Cardiac septum (tissue), 1 donor: ENCODE measurements around the gene SEC11C. TPM values are rescaled to one million over a fixed set of nuclear protein-coding genes. Genes with fewer than 3 reads are reported as not detected.
"Not testable (repeated sequence)": the region's sequence is repeated elsewhere in the genome, so short reads cannot be mapped to it uniquely, and the experiment has no call there.

Experiments used
- DNase-seq: peaks from one replicate; pipeline ENCODE4 v3.0.0-alpha.2; 2020; ENCODE audit warnings: low spot score
- intact Hi-C: fragments of 100-400 bp; cut with DNase I; formaldehyde crosslinking; loops from one replicate; pipeline ENCODE4 v1.14.0; 2022
- total RNA-seq: library from RNA; stranded (reverse); fragmentation: NEBNext Ultra II Directional; extraction: Animal tissue kit (Norgen Biotek cat#: 25700); gene quantifications from one replicate; pipeline ENCODE4 v1.2.1, GENCODE V29; 2021
- donor health status: DM: no; HTN: no; CAD: no.

Gene SEC11C
- total RNA-seq, 1 donor from 2014 or later, result 24.3 TPM

DNA sequence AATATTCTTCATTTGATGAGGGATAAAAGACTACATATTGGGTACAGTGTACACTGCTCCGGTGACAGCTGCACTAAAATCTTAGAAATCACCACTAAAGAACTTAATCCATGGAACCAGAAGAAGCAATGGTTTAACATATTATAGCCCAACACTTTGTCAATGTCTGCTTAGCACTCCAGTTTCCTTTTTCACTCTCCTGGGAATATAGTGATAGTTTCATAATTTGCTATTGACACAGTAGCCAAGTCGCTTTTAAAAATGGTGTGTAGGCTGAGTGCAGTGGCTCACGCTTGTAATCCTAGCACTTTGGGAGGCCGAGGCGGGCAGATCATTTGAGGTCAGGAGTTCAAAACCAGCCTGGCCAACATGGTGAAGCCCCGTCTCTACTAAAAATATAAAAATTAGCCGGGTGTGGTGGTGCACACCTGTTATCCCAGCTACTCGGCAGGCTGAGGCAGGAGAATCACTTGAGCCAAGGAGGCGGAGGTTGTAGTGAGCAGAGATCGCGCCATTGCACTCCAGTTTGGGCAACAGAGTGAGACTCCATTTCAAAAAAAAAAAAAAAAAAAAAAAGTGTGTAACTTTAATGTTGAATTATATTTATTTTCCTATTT is 3.2 kb downstream of the SEC11C start:
- intact Hi-C loops, DNase-seq: not testable (repeated sequence)

DNA sequence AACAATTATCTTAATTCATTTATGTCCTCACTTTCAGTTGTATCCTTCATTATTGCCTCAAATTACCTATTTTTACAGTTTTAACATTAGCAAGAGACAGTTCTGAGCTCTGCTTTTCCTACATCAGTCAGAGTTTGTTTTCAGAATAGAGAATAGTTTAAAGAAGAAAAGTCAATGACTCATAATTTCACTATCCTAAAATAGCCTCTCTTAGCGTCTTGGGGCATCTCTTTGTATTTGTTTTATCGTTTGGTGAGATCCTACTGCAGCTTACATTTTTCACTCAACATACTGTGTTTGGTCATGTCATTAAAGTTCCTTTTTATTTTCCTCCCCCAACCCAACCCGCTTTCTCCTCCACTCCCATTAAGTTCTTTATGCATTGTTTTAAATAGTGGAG is 3.8 kb downstream of the SEC11C start:
- no peak for DNase-seq
- intact Hi-C loops, result no loop called here

DNA sequence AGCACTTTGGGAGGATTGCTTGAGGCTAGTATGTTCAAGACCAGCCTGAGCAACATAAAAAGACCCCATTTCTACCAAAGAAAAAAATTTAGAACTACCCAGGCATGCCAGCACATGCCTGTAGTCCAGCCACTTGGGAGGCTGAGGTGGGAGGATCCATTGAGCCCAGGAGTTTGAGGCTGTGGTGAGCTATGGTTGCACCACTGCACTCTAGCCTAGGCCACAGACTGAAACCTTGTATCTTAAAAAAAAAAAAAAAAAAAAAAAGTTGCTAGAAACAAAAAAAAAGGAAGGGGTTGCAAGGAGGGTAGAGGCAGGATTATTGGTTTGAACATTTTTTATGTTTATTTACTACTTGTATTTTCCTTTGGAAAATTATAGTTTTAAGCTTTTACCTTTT is 4.8 kb downstream of the SEC11C start:
- no peak for DNase-seq
- intact Hi-C loops, result no loop called here

DNA sequence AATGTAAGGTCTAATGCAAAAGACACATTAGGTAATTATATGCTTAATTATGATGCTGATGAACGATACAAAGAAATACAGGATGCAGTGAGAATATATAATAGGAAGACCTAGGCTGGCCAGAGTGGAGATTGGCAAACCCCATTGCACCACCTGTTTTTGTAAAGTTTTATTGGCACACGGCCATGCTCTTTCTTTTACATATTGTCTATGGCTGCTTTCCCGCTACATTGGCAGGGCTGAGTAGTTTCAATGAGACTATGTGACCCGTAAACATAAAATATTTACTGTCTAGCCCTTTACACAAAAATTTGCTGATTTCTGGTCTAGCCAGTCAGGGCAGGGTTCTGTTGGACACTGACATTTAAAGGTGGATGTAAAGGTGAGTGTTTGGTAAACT is 5.4 kb downstream of the SEC11C start:
- intact Hi-C loops, result no loop called here
- no peak for DNase-seq

DNA sequence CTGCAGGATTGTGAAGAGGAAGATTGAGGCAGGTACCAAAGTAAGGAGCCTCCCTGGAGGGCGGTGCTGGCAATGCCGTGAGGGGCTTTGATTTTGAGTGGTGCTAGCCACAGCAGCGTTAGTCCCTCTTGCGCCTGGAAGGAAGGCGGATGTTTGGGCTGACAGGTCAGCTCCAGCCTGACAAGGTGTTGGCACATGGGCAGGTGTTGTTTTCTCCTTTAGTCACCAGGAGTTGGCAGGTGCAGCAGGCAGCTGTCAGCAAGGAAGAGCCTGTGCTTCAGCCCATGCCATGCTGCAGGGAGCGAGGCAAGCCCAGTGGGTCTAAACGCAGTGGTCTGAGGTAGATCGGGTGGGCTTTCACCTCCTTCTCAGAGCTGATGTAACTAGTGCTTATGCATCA is 8.5 kb downstream of the SEC11C start:
- DNase-seq, result no peak
- intact Hi-C loops, result no loop called here

DNA sequence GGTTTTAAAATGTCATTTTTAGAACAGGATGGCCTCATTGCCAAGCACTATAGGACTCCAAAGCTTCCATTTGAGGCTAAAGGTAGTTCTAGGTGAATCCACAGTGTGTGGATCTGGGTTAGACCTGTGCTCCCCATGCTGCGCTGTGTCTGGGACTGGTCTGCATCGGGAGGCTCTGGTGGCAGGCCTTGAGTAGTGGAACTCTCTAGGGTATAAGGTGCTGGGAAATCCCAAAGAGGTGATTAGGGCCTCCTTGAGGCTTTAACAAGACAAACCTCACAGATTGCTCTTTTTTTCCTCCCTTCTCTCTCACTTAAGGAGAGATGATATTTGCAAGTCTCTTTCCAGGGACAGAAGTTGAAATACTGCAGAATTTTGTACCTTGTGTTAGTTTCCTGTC is 9.3 kb downstream of the SEC11C start:
- DNase-seq, result no peak
- intact Hi-C loops, result no loop called here

DNA sequence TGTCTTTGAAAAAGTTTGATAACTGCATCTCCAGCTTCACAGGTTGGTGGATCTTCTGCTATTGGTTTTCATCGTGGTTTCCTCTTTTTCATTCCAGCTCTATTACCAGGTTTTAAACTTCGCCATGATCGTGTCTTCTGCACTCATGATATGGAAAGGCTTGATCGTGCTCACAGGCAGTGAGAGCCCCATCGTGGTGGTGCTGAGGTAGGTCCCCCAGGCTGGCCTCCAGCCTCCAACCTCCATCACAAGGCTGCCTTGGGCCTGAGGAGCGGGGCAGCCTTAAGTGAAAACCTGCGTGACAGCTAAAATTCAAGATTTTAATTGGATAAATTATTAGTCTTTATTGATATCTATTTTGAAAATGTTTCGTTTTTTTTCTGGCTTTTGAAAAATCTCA is 9.7 kb downstream of the SEC11C start:
- intact Hi-C loops, result no loop called here
- no peak for DNase-seq

DNA sequence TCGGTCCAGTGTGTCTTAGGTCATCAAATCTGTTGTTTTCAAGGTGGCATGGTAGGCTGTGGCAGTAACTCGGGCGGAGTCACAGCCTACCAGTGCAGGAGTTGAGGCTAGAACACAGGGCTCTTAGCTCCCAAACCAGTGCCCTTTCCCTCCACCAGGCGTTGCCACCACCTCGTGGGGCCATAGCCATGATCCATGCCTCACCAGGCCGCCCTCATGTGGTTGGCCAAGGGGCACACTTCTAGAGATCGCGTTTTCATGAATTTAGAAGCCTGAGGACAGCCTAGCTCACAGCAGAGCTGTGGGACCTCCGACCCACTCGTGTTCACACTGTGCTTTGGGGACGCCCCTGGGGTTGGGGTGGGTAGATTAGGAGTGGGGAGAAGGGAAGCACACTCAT is 10.6 kb downstream of the SEC11C start:
- intact Hi-C loops, result no loop called here
- no peak for DNase-seq

DNA sequence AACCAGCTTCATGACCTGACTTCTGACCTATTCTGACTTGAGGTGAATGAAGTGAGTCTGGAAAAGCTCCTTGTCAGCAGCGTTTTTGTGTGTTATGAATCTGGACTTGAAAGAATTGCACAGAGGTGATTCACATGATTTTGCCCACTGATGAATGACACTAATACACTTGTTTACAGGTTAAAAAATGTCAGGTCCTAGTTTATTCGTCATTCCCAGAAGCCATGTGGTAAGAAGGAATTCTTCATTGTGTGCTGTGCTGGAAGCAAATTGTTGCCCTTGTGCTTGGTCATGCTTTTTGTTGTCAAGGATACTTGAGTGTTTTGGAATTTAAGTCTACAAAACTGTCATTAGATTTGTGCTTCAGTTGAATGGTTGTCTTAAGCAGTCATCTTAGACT is 15.5 kb downstream of the SEC11C start:
- no peak for DNase-seq
- intact Hi-C loops, result no loop called here

DNA sequence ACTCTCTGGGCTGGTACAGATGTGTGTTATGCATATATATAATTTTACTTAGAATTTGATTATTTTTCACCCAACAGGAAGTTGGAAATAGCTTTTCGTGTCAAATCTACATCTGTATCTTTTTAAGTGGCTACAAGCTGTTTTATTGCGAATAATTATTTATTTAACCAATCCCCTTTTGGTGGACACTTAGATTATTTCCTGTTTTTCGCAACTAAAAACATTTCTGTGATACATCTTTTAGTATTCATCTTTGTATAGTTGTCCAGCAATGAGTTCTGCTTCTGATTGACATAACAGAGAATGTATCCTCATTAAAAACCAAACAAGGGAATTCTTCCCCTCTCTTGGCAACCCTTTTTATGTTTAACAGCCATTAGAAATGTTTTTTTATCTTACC is 16.6 kb downstream of the SEC11C start:
- intact Hi-C loops, result no loop called here
- no peak for DNase-seq

DNA sequence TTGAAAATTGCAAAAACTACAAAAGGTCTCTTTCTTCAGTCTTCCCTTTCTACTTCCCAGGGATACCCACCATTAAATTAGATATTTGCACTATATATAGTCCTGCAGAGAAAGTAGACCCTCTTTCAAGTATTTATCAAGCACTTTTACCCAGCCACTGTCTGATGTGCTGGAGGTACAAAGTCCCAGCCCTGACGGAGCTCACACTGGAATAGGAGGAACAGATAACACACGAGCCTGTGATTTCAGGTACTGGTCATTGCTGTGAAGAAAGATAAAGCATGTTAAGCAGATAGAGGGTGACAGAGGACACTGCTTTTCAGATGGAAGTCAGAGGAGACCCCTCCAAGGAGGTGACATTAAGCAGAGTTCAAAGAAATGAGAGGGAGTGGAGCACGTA is 19.6 kb downstream of the SEC11C start:
- intact Hi-C loops, result no loop called here
- no peak for DNase-seq

DNA sequence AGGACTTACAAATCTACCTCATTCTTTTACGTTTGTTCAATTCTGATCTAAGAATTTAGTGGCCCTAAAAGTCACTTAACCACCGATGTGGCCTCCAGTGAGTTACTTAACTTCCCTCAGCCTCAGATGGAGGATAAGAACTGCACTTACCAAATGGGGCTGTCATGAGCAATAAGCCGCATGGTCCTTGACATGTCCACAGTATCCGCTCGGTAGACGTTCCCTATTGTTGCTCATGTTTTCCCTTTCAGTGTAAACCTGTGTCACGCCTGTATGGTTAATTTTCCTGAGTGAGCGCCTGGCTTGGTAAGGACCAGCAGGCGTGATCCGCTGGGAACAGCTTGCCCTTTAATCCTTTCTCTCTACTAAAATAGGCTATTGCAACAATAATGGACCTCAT is 20.3 kb downstream of the SEC11C start:
- intact Hi-C loops, result no loop called here
- DNase-seq, result no peak

DNA sequence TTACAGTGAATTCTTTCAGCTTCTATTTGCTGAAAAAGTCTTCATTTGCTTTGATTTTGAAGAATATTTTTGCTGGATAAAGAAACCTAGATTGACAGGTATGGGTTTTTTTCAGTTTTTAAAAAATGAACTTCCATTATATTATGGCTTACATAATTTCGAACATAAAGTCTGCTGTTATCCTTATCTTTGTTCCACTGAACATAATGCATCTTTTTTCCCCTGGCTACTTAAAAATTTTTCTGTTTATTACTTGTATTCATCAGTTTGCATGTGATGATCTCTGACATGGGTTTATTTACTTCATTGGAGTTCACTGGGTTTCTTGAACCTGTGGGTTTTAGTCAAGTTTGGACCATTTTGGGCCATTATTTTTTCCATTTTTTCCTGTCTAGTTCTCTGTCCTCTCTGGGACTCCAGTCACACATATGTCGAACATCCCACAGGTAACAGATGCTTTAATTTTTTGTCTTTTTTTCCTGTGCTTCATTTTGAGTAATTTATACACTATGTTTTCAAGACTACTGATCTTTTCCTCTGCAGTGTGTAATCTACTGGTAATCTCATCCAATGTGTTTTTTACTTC is 33.1 kb downstream of the SEC11C start:
- DNase-seq, result no peak
- intact Hi-C loops, result no loop called here

DNA sequence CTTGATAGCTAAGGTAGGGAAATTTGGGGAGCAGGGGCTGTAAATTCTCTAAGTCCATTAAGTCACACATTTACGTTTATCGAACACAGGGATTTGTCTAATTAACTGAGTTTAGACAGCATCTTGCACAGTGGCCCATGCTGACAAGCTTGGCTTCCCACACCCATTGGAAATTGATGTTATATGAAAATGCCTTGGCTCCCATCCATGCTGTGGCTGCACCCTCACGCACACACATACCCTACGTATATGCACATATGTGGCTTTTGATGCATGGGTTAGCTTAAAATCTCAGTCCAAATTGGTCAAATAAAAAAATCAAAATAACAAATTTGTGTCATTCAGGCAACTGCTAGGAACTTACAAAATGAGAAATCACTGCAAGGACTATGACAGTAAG is 37.8 kb downstream of the SEC11C start:
- intact Hi-C loops, result no loop called here
- DNase-seq, result no peak

DNA sequence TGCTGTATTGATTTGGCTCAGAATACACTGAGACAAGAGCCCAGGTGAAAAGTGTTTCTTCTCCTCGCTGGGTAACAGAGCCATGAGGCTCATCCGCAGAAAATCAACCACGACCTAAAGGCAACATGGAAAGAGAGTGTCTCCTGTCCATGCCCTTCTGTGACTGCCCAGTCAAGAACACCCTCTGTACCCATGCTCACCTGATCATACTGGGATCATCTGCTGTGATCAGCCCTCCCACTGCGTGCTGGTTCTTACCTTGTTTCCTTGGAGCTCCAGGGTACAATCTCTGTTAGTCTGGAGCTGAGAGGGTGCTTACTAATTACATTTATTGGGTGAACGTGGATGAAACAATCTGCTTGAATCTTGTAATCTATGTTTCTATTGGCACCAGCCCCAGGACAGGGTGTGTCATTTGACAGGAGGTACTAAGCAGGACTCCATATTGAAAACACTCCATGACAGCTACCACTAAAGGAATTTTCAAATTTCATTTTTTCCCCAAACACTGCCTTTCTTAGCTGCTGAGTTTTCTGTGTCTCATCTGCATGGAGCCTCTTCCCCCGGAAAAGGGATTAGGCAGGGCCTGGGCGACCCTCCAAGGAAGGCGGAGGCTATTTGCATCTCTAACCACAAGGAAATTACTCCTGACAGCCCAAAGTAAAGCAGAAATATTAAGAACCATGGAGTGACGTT is 40.6 kb downstream of the SEC11C start:
- intact Hi-C loops, result no loop called here
- DNase-seq, result no peak

DNA sequence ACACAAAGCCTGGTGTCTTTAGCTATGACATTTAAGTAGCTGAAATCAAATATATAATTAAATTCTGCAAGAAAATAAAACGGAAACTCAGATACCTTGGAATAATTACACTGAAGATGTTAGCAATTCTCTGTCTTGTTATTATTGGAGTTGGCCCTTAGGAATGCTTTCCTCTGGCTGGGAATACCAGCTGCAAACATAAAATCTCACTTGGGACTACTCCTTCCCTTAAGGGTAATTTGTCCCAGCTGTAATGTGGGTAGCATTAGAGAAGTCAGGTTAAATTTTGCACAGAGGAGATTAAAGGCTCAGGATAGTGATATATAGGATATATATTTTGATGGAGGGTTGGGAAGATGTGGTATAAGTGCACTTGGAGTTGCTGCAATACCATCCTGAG is 43.0 kb downstream of the SEC11C start:
- intact Hi-C loops, result no loop called here
- no peak for DNase-seq

DNA sequence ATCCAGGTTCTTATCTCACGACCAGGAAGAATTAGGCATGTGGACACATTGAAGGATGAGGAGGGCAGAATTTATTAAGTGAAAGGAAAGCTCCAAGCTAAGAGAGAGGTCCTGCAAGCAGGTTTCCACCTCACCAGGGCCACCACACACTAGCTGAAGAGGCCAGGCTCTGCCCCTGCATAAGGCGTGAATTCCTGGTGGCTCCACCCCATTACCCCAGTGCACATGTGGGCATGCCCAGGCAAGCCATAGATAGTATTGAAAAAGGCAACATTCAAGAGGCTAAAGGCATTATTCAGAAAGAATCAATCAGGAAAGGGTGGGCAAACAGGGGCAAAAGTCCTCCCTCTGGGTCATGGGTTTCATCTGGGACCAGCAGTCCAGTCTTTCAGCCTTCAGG is 49.3 kb downstream of the SEC11C start:
- intact Hi-C loops, result no loop called here

DNA sequence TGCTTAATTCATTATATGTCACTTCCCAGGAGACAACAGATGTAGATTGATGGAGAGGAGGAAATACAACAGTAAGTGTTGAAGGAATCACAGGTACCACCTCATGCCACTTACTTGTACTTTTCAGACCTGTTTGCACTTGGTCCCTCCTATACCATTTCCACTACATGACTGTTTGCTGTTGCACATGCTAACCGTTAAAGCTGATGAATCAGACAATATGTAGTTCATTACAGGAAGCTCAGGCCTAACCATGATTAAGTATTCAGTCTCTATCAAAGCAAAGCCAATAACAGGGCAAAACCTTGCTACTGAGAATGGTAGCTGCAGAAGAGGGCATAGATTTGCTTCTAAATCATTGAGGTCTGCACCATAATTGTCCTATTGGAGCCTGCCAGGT is 50.1 kb downstream of the SEC11C start:
- intact Hi-C loops, result no loop called here
- DNase-seq, result no peak

More for the DNA sequence above, 49.3 kb downstream of the SEC11C start:
- no peak for DNase-seq

DNA sequence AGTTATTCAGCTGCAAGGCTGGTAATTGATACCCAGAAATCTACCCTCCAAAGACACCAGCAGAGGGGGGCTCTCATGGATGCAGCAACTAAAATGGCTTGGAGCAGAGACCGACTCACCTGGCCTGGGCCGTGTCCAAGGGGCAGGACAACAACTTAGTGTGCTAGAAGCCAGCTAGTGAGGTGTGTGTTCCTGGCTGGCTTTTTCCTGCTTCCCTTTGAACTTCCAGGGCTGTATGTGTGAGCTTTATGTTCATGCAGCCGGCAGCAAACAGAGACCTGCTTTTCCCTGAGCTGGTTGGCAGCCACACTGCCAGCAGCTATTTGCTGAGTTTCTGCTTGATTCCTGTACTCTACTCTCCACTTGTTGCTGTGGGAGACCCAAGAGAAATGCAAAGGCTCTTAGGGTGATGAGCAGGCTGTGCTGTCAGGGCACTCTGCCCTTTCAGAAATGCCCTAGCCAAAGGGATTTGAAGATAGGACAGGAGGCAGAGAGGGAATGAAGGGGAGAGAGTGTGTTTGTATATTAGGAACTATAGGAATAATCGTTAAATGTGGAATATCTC is 56.6 kb downstream of the SEC11C start:
- intact Hi-C loops, result no loop called here
- no peak for DNase-seq

DNA sequence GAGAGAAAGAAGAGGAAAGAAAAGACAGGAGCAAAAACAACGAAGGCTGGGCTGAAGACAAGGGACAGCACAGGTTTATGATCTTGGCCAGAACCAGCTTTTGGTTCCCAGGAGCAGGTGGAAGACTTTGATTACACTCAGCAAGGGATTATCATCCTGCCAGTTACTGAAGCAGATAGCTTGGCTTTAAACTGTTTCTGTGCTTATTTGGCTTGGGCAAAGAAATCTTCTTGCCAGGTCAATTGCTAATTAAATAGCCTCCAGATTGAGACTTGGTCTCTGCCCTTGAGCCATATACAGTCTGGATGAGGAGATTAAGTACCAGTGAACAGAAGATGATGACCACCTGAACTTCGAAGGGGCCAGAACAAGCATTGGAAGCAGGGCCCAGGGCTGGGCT is 58.0 kb downstream of the SEC11C start:
- intact Hi-C loops, result no loop called here
- no peak for DNase-seq

DNA sequence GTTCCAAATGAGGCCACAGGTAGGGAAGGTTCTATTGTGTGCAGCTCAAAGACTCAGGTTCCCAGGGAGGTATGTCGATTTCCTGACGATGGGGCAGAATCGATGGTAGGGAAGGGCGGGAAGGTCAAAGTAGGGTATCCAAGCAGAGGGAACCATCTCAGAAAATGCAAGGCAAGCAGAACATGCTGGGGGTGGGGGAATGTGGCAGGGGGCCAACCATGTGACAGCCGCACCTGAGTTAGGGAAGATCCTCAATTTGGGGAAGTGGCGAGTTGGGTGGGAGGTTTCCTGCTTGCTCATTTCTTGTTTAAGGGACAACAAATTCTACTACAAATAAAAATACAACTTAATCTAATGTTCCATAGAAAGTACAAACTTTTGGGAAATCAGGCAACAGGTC is 58.5 kb downstream of the SEC11C start:
- intact Hi-C loops, result no loop called here
- no peak for DNase-seq
